ENCODE results near the gene STOML2. TPM values are rescaled to one million over a fixed set of nuclear protein-coding genes. Genes with fewer than 3 reads are reported as not detected.
A peak's percentile ranks its signal among the peaks of the same experiment; 100 is the strongest.

Gene STOML2
- total RNA-seq, 1 donor from 2014 or later: 71.4 TPM

DNA sequence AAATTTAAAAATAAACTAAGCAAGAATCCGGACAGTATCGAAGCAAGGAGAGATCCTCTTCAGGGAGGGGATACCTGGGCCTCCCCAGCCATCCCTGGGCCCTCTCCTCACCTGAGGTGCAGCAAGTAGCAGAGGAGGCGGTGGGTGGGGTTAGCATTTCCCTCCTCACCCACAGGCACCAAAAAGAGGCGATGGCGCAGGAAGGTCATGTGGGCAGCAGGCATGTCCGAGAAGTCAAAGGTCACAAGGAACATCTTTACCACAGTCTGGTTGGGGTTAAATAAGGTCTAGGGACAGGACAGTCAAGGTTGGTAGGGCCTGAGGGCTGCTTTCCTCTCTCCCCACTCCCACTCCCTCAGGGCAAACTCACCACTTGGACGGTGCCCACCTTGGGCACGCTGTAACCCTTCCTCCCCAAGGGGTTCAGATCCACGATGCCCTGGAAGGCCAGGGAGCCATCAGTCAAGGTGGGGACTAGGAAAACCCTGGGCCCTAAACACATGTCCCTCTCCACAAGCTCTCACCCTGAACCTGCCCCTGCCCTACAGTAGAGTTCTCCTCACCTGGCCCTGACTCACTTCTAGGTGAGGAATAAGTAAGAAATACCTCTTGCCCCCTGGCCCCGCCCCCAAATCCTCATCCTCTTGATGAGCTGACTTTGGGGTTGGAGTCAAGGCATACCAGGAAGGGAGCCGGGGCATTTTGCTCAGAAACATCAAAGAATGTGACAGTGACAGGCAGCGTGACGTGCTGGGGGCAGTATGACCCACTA lies 2.8 kb upstream of the STOML2 start:
- no peak for TF ChIP-seq CTCF (IDR thresholded peaks at IDR 0.05)
- no peaks in the 10 kb centered on the region for H3K9me3 Mint-ChIP-seq (ENCODE audit: low read depth)
- H3K36me3 Mint-ChIP-seq (ENCODE audit: low read depth): peaks cover 21% of the 10 kb centered on the region
- DNase-seq (ENCODE audit: low spot score): no peak
- H3K27ac Mint-ChIP-seq (ENCODE audit: unreplicated experiment): peak overlapping the region; percentile 15
- peaks cover 49% of the 10 kb centered on the region for H3K4me1 Mint-ChIP-seq (ENCODE audit: low read depth)
- no peaks in the 10 kb centered on the region for H3K27me3 Mint-ChIP-seq (ENCODE audit: low read depth)
- H3K4me3 Mint-ChIP-seq (ENCODE audit: unreplicated experiment): no peak overlapping the region

- Mint-ChIP-seq H3K36me3 (ENCODE audit: low read depth) (peaks cover 26% of the 10 kb centered on the region), H3K27ac (ENCODE audit: unreplicated experiment) (peak overlapping the region; percentile 14)
These were observed 2.2 kb upstream of the STOML2 start for GRCh38 chr9:35105126-35105525.

DNA sequence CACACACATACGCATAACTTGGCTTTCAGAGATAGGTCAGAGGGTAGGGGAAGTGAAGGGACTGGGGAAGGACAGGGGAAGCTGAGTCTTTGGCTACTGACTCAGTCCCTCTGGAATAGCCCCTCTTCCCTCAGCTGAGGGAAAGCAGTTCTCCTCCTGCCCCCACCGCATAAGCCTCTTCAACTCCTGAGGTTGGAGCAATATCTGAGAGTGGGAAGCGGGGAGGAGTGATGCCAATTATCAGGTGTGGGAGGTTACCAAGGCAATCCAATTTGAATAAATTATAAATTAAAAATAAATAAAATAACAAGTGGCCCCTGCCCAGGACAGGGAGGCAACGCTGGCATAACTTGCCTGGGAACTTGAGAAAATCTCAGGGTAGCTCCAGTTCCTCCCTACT lies 1.7 kb upstream of the STOML2 start:
- no peaks in the 10 kb centered on the region for H3K27me3 Mint-ChIP-seq (ENCODE audit: low read depth)
- TF ChIP-seq CTCF (IDR thresholded peaks at IDR 0.05): no peak
- H3K4me3 Mint-ChIP-seq (ENCODE audit: unreplicated experiment): no peak overlapping the region
- no peak for DNase-seq (ENCODE audit: low spot score)
- no peaks in the 10 kb centered on the region for H3K9me3 Mint-ChIP-seq (ENCODE audit: low read depth)
- peaks cover 37% of the 10 kb centered on the region for H3K4me1 Mint-ChIP-seq (ENCODE audit: low read depth)
- peak overlapping the region; percentile 99 for H3K27ac Mint-ChIP-seq (ENCODE audit: unreplicated experiment)
- H3K36me3 Mint-ChIP-seq (ENCODE audit: low read depth): peaks cover 27% of the 10 kb centered on the region

More at GRCh38 chr9:35105126-35105525, 2.2 kb upstream of the STOML2 start:
- DNase-seq (ENCODE audit: low spot score): no peak
- Mint-ChIP-seq H3K4me3 (ENCODE audit: unreplicated experiment) (no peak overlapping the region), H3K4me1 (ENCODE audit: low read depth) (peaks cover 43% of the 10 kb centered on the region), H3K9me3 (ENCODE audit: low read depth) (no peaks in the 10 kb centered on the region), H3K27me3 (ENCODE audit: low read depth) (no peaks in the 10 kb centered on the region)
- TF ChIP-seq CTCF (IDR thresholded peaks at IDR 0.05): no peak

- H3K27me3 Mint-ChIP-seq (ENCODE audit: low read depth): no peaks in the 10 kb centered on the region
- TF ChIP-seq CTCF (IDR thresholded peaks at IDR 0.05): no peak
- no peaks in the 10 kb centered on the region for H3K9me3 Mint-ChIP-seq (ENCODE audit: low read depth)
- peaks cover 28% of the 10 kb centered on the region for H3K36me3 Mint-ChIP-seq (ENCODE audit: low read depth)
- H3K4me1 Mint-ChIP-seq (ENCODE audit: low read depth): peaks cover 29% of the 10 kb centered on the region
- peak overlapping the region; percentile 96 for H3K4me3 Mint-ChIP-seq (ENCODE audit: unreplicated experiment)
- peak overlapping the region; percentile 99 for H3K27ac Mint-ChIP-seq (ENCODE audit: unreplicated experiment)
- no peak for DNase-seq (ENCODE audit: low spot score)
These were observed 795 bp upstream of the STOML2 start for GRCh38 chr9:35103660-35104191.

- Mint-ChIP-seq H3K36me3 (ENCODE audit: low read depth) (peaks cover 24% of the 10 kb centered on the region), H3K27me3 (ENCODE audit: low read depth) (no peaks in the 10 kb centered on the region), H3K4me1 (ENCODE audit: low read depth) (peaks cover 27% of the 10 kb centered on the region), H3K9me3 (ENCODE audit: low read depth) (no peaks in the 10 kb centered on the region), H3K4me3 (ENCODE audit: unreplicated experiment) (peak overlapping the region; percentile 96), H3K27ac (ENCODE audit: unreplicated experiment) (peak overlapping the region; percentile 99)
- no peak for TF ChIP-seq CTCF (IDR thresholded peaks at IDR 0.05)
- DNase-seq (ENCODE audit: low spot score): no peak
These were observed 514 bp downstream of the STOML2 start for GRCh38 chr9:35102465-35102768.
